ENCODE results near the gene DTYMK. TPM values are rescaled to one million over a fixed set of nuclear protein-coding genes. Genes with fewer than 3 reads are reported as not detected.
A peak's percentile ranks its signal among the peaks of the same experiment; 100 is the strongest.

Gene DTYMK
- total and polyA plus RNA-seq, 4 donors = 13.1 to 51.6 (median 39.0) TPM

- WGBS (ENCODE audit: insufficient coverage) = 86% methylated on average over 6 of the region's 6 CpGs
- H3K36me3 ChIP-seq (ENCODE audit: control insufficient read depth, insufficient read depth, low read length) = peaks cover 47% of the 10 kb centered on the region
- no peak overlapping the region for H3K27ac ChIP-seq (ENCODE audit: low read depth, low read length)
- peaks cover 14% of the 10 kb centered on the region for H3K4me1 ChIP-seq (ENCODE audit: control insufficient read depth, insufficient read depth, low read length)
- no peaks in the 10 kb centered on the region for H3K27me3 ChIP-seq (ENCODE audit: control insufficient read depth, insufficient read depth, low read length)
- DNase-seq (ENCODE audit: low read depth in 4 of 6, low spot score in 6 of 6) = no peak
- H3K9me3 ChIP-seq (ENCODE audit: control insufficient read depth, insufficient read depth, low read length) = no peaks in the 10 kb centered on the region
- H3K4me3 ChIP-seq (ENCODE audit: low read depth, low read length) = no peak overlapping the region
These were observed 3.6 kb upstream of the DTYMK start for GRCh38 chr2:241690202-241690717.

GRCh38 chr2:241689306-241689705, 2.7 kb upstream of the DTYMK start:
- 94% methylated on average over 5 of the region's 10 CpGs for WGBS (ENCODE audit: insufficient coverage)
- H3K36me3 ChIP-seq (ENCODE audit: control insufficient read depth, insufficient read depth, low read length) = peaks cover 46% of the 10 kb centered on the region
- no peak for DNase-seq (ENCODE audit: low read depth in 4 of 6, low spot score in 6 of 6)
- no peak overlapping the region for H3K4me3 ChIP-seq (ENCODE audit: low read depth, low read length)
- H3K4me1 ChIP-seq (ENCODE audit: control insufficient read depth, insufficient read depth, low read length) = peaks cover 17% of the 10 kb centered on the region
- H3K27me3 ChIP-seq (ENCODE audit: control insufficient read depth, insufficient read depth, low read length) = no peaks in the 10 kb centered on the region
- H3K9me3 ChIP-seq (ENCODE audit: control insufficient read depth, insufficient read depth, low read length) = no peaks in the 10 kb centered on the region
- no peak overlapping the region for H3K27ac ChIP-seq (ENCODE audit: low read depth, low read length)

- no peak overlapping the region for H3K27ac ChIP-seq (ENCODE audit: low read depth, low read length)
- H3K4me1 ChIP-seq (ENCODE audit: control insufficient read depth, insufficient read depth, low read length) = peaks cover 17% of the 10 kb centered on the region
- peaks cover 44% of the 10 kb centered on the region for H3K36me3 ChIP-seq (ENCODE audit: control insufficient read depth, insufficient read depth, low read length)
- DNase-seq (ENCODE audit: low read depth in 4 of 6, low spot score in 6 of 6) = no peak
- H3K9me3 ChIP-seq (ENCODE audit: control insufficient read depth, insufficient read depth, low read length) = no peaks in the 10 kb centered on the region
- WGBS (ENCODE audit: insufficient coverage) = 0% methylated on average over 37 of the region's 37 CpGs
- H3K4me3 ChIP-seq (ENCODE audit: low read depth, low read length) = peak overlapping the region; percentile 77
- no peaks in the 10 kb centered on the region for H3K27me3 ChIP-seq (ENCODE audit: control insufficient read depth, insufficient read depth, low read length)
These were observed 328 bp downstream of the DTYMK start for GRCh38 chr2:241686324-241686649.

- no peaks in the 10 kb centered on the region for H3K9me3 ChIP-seq (ENCODE audit: control insufficient read depth, insufficient read depth, low read length)
- peaks cover 6% of the 10 kb centered on the region for H3K4me1 ChIP-seq (ENCODE audit: control insufficient read depth, insufficient read depth, low read length)
- H3K27me3 ChIP-seq (ENCODE audit: control insufficient read depth, insufficient read depth, low read length) = no peaks in the 10 kb centered on the region
- no peak overlapping the region for H3K27ac ChIP-seq (ENCODE audit: low read depth, low read length)
- peaks cover 74% of the 10 kb centered on the region for H3K36me3 ChIP-seq (ENCODE audit: control insufficient read depth, insufficient read depth, low read length)
- DNase-seq (ENCODE audit: low read depth in 4 of 6, low spot score in 6 of 6) = no peak
- no peak overlapping the region for H3K4me3 ChIP-seq (ENCODE audit: low read depth, low read length)
- 90% methylated on average over 10 of the region's 14 CpGs for WGBS (ENCODE audit: insufficient coverage)
These were observed 5.6 kb downstream of the DTYMK start for GRCh38 chr2:241680827-241681599.

- Histone ChIP-seq H3K27me3 (ENCODE audit: control insufficient read depth, insufficient read depth, low read length) (no peaks in the 10 kb centered on the region), H3K4me1 (ENCODE audit: control insufficient read depth, insufficient read depth, low read length) (peaks cover under 1% of the 10 kb centered on the region), H3K36me3 (ENCODE audit: control insufficient read depth, insufficient read depth, low read length) (peaks cover 80% of the 10 kb centered on the region), H3K9me3 (ENCODE audit: control insufficient read depth, insufficient read depth, low read length) (no peaks in the 10 kb centered on the region), H3K27ac (ENCODE audit: low read depth, low read length) (no peak overlapping the region), H3K4me3 (ENCODE audit: low read depth, low read length) (no peak overlapping the region)
- no peak for DNase-seq (ENCODE audit: low read depth in 4 of 6, low spot score in 6 of 6)
- WGBS (ENCODE audit: insufficient coverage) = 97% methylated on average over 12 of the region's 12 CpGs
These were observed 6.6 kb downstream of the DTYMK start for GRCh38 chr2:241680044-241680443.

GRCh38 chr2:241678784-241679540, 7.7 kb downstream of the DTYMK start:
- peaks cover 86% of the 10 kb centered on the region for H3K36me3 ChIP-seq (ENCODE audit: control insufficient read depth, insufficient read depth, low read length)
- no peak overlapping the region for H3K27ac ChIP-seq (ENCODE audit: low read depth, low read length)
- no peaks in the 10 kb centered on the region for H3K9me3 ChIP-seq (ENCODE audit: control insufficient read depth, insufficient read depth, low read length)
- 89% methylated on average over 21 of the region's 22 CpGs for WGBS (ENCODE audit: insufficient coverage)
- peaks cover 4% of the 10 kb centered on the region for H3K4me1 ChIP-seq (ENCODE audit: control insufficient read depth, insufficient read depth, low read length)
- H3K27me3 ChIP-seq (ENCODE audit: control insufficient read depth, insufficient read depth, low read length) = no peaks in the 10 kb centered on the region
- H3K4me3 ChIP-seq (ENCODE audit: low read depth, low read length) = no peak overlapping the region
- no peak for DNase-seq (ENCODE audit: low read depth in 4 of 6, low spot score in 6 of 6)

- no peaks in the 10 kb centered on the region for H3K27me3 ChIP-seq (ENCODE audit: control insufficient read depth, insufficient read depth, low read length)
- DNase-seq (ENCODE audit: low read depth in 4 of 6, low spot score in 6 of 6) = no peak
- peaks cover 7% of the 10 kb centered on the region for H3K4me1 ChIP-seq (ENCODE audit: control insufficient read depth, insufficient read depth, low read length)
- H3K36me3 ChIP-seq (ENCODE audit: control insufficient read depth, insufficient read depth, low read length) = peaks cover 89% of the 10 kb centered on the region
- no peak overlapping the region for H3K4me3 ChIP-seq (ENCODE audit: low read depth, low read length)
- no peak overlapping the region for H3K27ac ChIP-seq (ENCODE audit: low read depth, low read length)
- 94% methylated on average over 18 of the region's 18 CpGs for WGBS (ENCODE audit: insufficient coverage)
- H3K9me3 ChIP-seq (ENCODE audit: control insufficient read depth, insufficient read depth, low read length) = no peaks in the 10 kb centered on the region
These were observed 8.3 kb downstream of the DTYMK start for GRCh38 chr2:241678307-241678706.

GRCh38 chr2:241677392-241677791, 9.2 kb downstream of the DTYMK start:
- no peaks in the 10 kb centered on the region for H3K9me3 ChIP-seq (ENCODE audit: control insufficient read depth, insufficient read depth, low read length)
- peaks cover 92% of the 10 kb centered on the region for H3K36me3 ChIP-seq (ENCODE audit: control insufficient read depth, insufficient read depth, low read length)
- DNase-seq (ENCODE audit: low read depth in 4 of 6, low spot score in 6 of 6) = no peak
- H3K27me3 ChIP-seq (ENCODE audit: control insufficient read depth, insufficient read depth, low read length) = no peaks in the 10 kb centered on the region
- peaks cover 7% of the 10 kb centered on the region for H3K4me1 ChIP-seq (ENCODE audit: control insufficient read depth, insufficient read depth, low read length)
- no peak overlapping the region for H3K4me3 ChIP-seq (ENCODE audit: low read depth, low read length)
- no peak overlapping the region for H3K27ac ChIP-seq (ENCODE audit: low read depth, low read length)
- 86% methylated on average over 24 of the region's 24 CpGs for WGBS (ENCODE audit: insufficient coverage)

- 89% methylated on average over 17 of the region's 17 CpGs for WGBS (ENCODE audit: insufficient coverage)
- Histone ChIP-seq H3K27ac (ENCODE audit: low read depth, low read length) (no peak overlapping the region), H3K36me3 (ENCODE audit: control insufficient read depth, insufficient read depth, low read length) (peaks cover 94% of the 10 kb centered on the region), H3K9me3 (ENCODE audit: control insufficient read depth, insufficient read depth, low read length) (no peaks in the 10 kb centered on the region), H3K27me3 (ENCODE audit: control insufficient read depth, insufficient read depth, low read length) (no peaks in the 10 kb centered on the region), H3K4me3 (ENCODE audit: low read depth, low read length) (no peak overlapping the region), H3K4me1 (ENCODE audit: control insufficient read depth, insufficient read depth, low read length) (peaks cover 7% of the 10 kb centered on the region)
- no peak for DNase-seq (ENCODE audit: low read depth in 4 of 6, low spot score in 6 of 6)
These were observed 9.9 kb downstream of the DTYMK start for GRCh38 chr2:241676665-241677064.

Data from spinal cord (tissue), 10 donors.